ENCODE results near the gene SPATA33.

DNA sequence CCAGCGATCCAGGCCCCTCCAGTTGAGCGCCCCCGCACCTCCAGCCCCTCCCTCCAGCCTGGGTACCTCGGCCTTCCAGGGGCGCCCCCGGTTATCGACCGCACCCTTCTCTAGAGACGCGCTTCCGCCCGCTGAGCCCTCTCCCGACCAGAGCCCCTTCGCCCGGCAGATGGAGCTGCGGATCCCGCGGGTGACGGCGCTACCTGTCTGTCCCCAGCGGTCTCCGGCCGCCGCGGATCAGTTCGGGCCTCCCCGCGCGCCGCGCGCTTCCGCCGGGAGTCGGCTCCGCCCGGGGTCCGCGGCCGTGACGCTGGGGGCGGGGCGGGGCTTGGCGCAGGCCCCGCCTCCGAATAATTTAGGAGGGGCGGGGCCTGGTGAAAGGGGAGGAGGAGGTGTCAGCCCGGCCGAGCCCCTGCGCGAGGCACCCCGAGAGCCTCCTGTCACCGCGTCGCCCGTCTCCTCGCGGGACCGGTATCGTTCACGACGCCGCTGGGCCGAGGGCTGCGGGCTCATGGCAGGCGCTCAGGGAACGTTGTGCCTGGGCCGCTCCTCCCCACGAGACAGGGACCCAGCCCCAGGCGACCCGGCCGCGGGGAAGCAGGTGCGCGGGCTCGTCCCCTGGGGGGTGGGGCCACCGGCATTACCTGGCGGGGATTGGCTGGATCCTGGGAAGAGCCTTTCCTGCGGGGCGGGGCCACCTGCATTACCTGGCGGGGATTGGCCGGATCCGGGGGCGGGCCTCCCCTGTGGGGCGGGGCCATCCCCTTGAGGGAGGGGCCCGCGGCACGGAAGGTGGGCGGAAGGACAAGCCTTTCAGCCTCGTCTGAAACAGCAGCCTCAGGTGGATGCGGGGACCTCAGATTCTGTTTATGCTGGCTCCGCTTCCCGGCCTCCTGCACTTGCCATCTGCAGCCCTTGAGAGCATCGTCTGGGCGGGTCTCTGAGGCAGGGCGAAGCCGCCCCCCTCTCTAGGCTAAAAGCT is 44.1 kb downstream of the SPATA33 start, which contains the start of gene SPATA2L:
- TF ChIP-seq, protein P1, sequence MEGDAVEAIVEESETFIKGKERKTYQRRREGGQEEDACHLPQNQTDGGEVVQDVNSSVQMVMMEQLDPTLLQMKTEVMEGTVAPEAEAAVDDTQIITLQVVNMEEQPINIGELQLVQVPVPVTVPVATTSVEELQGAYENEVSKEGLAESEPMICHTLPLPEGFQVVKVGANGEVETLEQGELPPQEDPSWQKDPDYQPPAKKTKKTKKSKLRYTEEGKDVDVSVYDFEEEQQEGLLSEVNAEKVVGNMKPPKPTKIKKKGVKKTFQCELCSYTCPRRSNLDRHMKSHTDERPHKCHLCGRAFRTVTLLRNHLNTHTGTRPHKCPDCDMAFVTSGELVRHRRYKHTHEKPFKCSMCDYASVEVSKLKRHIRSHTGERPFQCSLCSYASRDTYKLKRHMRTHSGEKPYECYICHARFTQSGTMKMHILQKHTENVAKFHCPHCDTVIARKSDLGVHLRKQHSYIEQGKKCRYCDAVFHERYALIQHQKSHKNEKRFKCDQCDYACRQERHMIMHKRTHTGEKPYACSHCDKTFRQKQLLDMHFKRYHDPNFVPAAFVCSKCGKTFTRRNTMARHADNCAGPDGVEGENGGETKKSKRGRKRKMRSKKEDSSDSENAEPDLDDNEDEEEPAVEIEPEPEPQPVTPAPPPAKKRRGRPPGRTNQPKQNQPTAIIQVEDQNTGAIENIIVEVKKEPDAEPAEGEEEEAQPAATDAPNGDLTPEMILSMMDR (IDR thresholded peaks at IDR 0.05 in 4 of 5, conservative IDR thresholded peaks at IDR 0.05 in 1 of 5) = peak in 2 of 5 experiments; percentile 5 to 24
- peak; percentile 82 to 88 for TF ChIP-seq POLR2A (IDR thresholded peaks at IDR 0.05)
